Measurements from ENCODE around the gene TOPAZ1.

- TF ChIP-seq, protein P1, sequence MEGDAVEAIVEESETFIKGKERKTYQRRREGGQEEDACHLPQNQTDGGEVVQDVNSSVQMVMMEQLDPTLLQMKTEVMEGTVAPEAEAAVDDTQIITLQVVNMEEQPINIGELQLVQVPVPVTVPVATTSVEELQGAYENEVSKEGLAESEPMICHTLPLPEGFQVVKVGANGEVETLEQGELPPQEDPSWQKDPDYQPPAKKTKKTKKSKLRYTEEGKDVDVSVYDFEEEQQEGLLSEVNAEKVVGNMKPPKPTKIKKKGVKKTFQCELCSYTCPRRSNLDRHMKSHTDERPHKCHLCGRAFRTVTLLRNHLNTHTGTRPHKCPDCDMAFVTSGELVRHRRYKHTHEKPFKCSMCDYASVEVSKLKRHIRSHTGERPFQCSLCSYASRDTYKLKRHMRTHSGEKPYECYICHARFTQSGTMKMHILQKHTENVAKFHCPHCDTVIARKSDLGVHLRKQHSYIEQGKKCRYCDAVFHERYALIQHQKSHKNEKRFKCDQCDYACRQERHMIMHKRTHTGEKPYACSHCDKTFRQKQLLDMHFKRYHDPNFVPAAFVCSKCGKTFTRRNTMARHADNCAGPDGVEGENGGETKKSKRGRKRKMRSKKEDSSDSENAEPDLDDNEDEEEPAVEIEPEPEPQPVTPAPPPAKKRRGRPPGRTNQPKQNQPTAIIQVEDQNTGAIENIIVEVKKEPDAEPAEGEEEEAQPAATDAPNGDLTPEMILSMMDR (conservative IDR thresholded peaks at IDR 0.05; ENCODE audit: low read depth, low read length): no peak
- TF ChIP-seq POLR2A (IDR thresholded peaks at IDR 0.05; ENCODE audit: low read depth, low read length) (no peak), CEBPB (IDR thresholded peaks at IDR 0.05; ENCODE audit: low read depth, low read length) (no peak), RCOR1 (IDR thresholded peaks at IDR 0.05; ENCODE audit: insufficient replicate concordance, low read length) (no peak), RFX5 (IDR thresholded peaks at IDR 0.05; ENCODE audit: low read depth, low read length) (no peak), BHLHE40 (IDR thresholded peaks at IDR 0.05; ENCODE audit: low read depth, low read length) (no peak), ELK1 (IDR thresholded peaks at IDR 0.05; ENCODE audit: borderline replicate concordance, low read depth, low read length) (no peak), SMC3 (IDR thresholded peaks at IDR 0.05; ENCODE audit: low read depth, low read length) (no peak), RAD21 (IDR thresholded peaks at IDR 0.05; ENCODE audit: low read length) (no peak), MXI1 (IDR thresholded peaks at IDR 0.05; ENCODE audit: borderline replicate concordance, low read depth, low read length) (no peak), FOS (IDR thresholded peaks at IDR 0.05; ENCODE audit: low read depth, low read length) (no peak), MAFK (IDR thresholded peaks at IDR 0.05; ENCODE audit: low read depth, low read length) (no peak)
- TF ChIP-seq, protein P2, sequence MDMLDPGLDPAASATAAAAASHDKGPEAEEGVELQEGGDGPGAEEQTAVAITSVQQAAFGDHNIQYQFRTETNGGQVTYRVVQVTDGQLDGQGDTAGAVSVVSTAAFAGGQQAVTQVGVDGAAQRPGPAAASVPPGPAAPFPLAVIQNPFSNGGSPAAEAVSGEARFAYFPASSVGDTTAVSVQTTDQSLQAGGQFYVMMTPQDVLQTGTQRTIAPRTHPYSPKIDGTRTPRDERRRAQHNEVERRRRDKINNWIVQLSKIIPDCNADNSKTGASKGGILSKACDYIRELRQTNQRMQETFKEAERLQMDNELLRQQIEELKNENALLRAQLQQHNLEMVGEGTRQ (IDR thresholded peaks at IDR 0.05; ENCODE audit: low read depth, low read length): no peak
Measured at GRCh38 chr3:44272191-44272590, 30.5 kb downstream of the TOPAZ1 start.

Measured in IMR-90 (cell line).